Activated CD4-positive, alpha-beta T cell treated with anti-CD3 and anti-CD28 coated beads, Interleukin-2, Interleukin-4, amounts not matched to agents 100 ng/mL and 50 ng/mL, durations not matched to agents 16 hours and 8 hours (primary cell): ENCODE results near the gene EXOSC7.

Experiments
- DNase-seq: peaks from one replicate; pipeline ENCODE4 v3.0.0-alpha.2; 2020; ENCODE audit warnings: low spot score

Gene EXOSC7

GRCh38 chr3:45055411-45056143, 79.5 kb downstream of the EXOSC7 start:
- DNase-seq = peak; percentile 15

- no peak for DNase-seq
Measured at GRCh38 chr3:45056608-45057301, 80.7 kb downstream of the EXOSC7 start.

GRCh38 chr3:45057557-45057956, 81.5 kb downstream of the EXOSC7 start:
- peak; percentile 14 for DNase-seq

- no peak for DNase-seq
Measured at GRCh38 chr3:45059132-45059531, 83.1 kb downstream of the EXOSC7 start.

DNA sequence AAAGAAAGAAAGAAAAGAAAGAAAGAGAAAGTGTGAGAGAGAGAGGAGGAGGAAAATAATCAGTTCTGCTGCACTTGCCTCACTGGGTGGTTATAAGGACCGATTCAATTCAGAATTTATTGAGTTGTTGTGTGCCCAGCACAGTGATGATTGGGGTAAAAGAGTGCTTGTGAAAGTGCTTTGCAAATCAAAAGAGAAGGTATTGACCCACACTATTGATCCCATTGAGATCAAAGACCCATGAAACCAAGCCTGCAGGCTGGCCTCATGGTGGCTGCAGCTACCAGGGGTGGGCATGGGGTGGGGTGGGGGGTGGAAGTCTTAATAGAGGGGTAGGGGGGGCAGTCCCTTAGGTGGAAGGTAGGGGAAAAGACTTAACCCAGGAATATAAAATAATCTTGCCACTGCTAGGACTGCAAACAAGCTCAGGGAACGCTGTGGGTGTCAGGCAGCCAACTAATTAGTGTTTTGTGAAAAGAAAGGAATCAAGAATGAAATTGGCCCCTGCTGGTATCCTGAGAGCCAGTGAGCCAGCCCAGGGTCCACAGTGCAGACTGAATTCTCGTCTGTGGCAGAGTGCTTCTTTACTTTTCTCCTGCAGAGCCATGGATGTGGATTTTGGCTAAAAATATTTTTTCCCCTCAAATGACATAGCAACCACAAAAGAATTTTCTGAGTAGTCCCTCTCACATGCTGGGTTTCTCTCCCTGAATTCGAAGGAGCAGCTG, 84.3 kb downstream of the EXOSC7 start:
- no peak for DNase-seq
